ENCODE data around the gene ZMIZ1. TPM values are rescaled to one million over a fixed set of nuclear protein-coding genes. Genes with fewer than 3 reads are reported as not detected.

ZMIZ1 gene
- total RNA-seq, 1 donor from 2014 or later: 67.6 TPM

- Mint-ChIP-seq H3K27ac (no peak overlapping the region), H3K4me3 (no peak overlapping the region), H3K9me3 (no peaks in the 10 kb centered on the region), H3K36me3 (ENCODE audit: low read depth) (no peaks in the 10 kb centered on the region), H3K27me3 (ENCODE audit: insufficient read depth) (peaks cover 5% of the 10 kb centered on the region), H3K4me1 (ENCODE audit: low read depth) (no peaks in the 10 kb centered on the region)
- intact Hi-C loops (cut with micrococcal nuclease): no loop called here
- DNase-seq (ENCODE audit: low spot score): no peak
Observed at GRCh38 chr10:79179164-79179956, 110.6 kb downstream of the ZMIZ1 start.

- intact Hi-C loops (cut with micrococcal nuclease): no loop called here
Observed at GRCh38 chr10:79179957-79180309, 111.2 kb downstream of the ZMIZ1 start.

DNA sequence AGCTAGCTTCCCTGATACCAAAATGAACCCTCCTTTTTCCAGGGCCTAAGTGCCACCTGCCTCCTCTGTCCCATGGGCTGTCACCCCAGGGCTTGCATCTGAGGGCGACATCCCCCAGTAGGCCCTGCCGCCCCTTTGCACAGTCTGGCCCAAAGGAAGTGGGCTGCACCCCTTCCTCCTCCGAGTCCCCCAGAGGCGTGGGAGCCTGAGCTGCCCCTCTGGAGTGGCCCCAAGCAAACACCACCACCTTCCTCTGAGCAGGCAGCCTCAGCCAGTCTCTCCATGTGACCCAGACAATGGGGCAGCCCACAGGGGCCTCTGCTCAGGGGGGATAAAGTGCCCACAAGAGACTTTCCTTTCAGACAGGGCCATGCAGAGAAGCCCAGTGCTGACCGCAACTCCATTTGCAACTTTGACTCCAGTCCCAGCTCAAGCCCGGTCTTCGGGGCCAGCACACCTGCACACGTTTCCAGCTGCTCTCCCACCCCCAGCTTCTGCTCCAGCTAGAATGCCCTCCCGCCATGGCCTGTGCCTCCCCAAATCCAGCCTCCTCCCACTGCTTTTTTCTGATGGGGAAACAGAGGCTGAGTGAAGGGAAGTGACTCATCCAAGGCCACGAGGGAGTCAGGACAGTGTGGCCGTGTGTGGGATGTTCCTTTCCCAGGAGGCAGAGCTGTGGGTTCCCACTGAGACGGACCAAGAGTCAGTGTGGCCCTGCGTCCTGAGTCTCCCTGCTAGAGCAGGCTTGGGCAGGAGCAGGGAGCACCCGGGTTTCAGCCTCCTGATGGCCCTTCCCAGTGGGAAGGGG is 111.9 kb downstream of the ZMIZ1 start:
- H3K36me3 Mint-ChIP-seq (ENCODE audit: low read depth): no peaks in the 10 kb centered on the region
- peaks cover 5% of the 10 kb centered on the region for H3K27me3 Mint-ChIP-seq (ENCODE audit: insufficient read depth)
- no peak overlapping the region for H3K27ac Mint-ChIP-seq
- no peaks in the 10 kb centered on the region for H3K4me1 Mint-ChIP-seq (ENCODE audit: low read depth)
- no peaks in the 10 kb centered on the region for H3K9me3 Mint-ChIP-seq
- H3K4me3 Mint-ChIP-seq: no peak overlapping the region
- intact Hi-C loops (cut with micrococcal nuclease): no loop called here
- no peak for DNase-seq (ENCODE audit: low spot score)

More at GRCh38 chr10:79179957-79180309, 111.2 kb downstream of the ZMIZ1 start:
- no peaks in the 10 kb centered on the region for H3K36me3 Mint-ChIP-seq (ENCODE audit: low read depth)
- no peaks in the 10 kb centered on the region for H3K4me1 Mint-ChIP-seq (ENCODE audit: low read depth)
- H3K27me3 Mint-ChIP-seq (ENCODE audit: insufficient read depth): peaks cover 5% of the 10 kb centered on the region
- no peak for DNase-seq (ENCODE audit: low spot score)
- no peaks in the 10 kb centered on the region for H3K9me3 Mint-ChIP-seq
- no peak overlapping the region for H3K27ac Mint-ChIP-seq
- H3K4me3 Mint-ChIP-seq: no peak overlapping the region

- H3K36me3 Mint-ChIP-seq (ENCODE audit: low read depth): no peaks in the 10 kb centered on the region
- no peaks in the 10 kb centered on the region for H3K4me1 Mint-ChIP-seq (ENCODE audit: low read depth)
- DNase-seq (ENCODE audit: low spot score): no peak
- no peak overlapping the region for H3K4me3 Mint-ChIP-seq
- H3K27me3 Mint-ChIP-seq (ENCODE audit: insufficient read depth): peaks cover 3% of the 10 kb centered on the region
- no peaks in the 10 kb centered on the region for H3K9me3 Mint-ChIP-seq
- no peak overlapping the region for H3K27ac Mint-ChIP-seq
- intact Hi-C loops (cut with micrococcal nuclease): no loop called here
Observed at GRCh38 chr10:79181227-79181626, 112.5 kb downstream of the ZMIZ1 start.

GRCh38 chr10:79181698-79182521 is 113.1 kb downstream of the ZMIZ1 start:
- peaks cover 3% of the 10 kb centered on the region for H3K27me3 Mint-ChIP-seq (ENCODE audit: insufficient read depth)
- H3K4me1 Mint-ChIP-seq (ENCODE audit: low read depth): no peaks in the 10 kb centered on the region
- H3K27ac Mint-ChIP-seq: no peak overlapping the region
- no peak overlapping the region for H3K4me3 Mint-ChIP-seq
- no peak for DNase-seq (ENCODE audit: low spot score)
- no peaks in the 10 kb centered on the region for H3K36me3 Mint-ChIP-seq (ENCODE audit: low read depth)
- no peaks in the 10 kb centered on the region for H3K9me3 Mint-ChIP-seq
- intact Hi-C loops (cut with micrococcal nuclease): no loop called here

DNA sequence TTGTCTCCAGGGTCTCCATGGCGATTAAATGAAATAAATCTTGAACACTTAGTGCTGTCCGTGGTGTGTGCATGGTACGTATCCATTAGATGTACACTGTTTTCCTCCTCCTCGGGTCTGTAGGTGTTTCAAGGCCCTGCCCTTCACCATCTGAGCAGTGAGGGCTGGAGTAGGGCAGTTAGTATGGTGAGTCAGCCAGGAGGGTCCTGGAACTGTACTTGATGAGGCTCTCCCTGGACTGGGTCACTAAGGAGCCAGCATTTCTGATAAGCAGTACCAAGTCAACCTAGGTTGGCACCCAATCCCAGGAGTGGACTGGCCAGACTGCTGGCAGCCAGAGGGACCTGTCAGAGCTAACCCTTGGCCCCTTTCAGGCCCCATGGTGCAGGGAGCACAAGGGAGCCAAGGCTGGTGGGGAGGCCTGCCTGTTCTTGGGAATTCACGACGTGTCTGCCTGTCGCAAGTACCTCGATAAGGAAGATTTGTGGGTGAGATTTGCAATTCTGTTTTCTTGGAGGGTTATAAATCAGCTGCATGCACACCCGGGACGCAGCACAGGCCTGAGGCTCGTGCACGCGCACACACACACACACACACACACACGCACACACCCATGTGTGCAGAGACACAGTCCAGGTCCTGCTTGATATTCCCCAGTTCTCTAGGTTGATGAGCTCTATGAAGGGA is 114.2 kb downstream of the ZMIZ1 start:
- no peaks in the 10 kb centered on the region for H3K36me3 Mint-ChIP-seq (ENCODE audit: low read depth)
- no peak for DNase-seq (ENCODE audit: low spot score)
- no peaks in the 10 kb centered on the region for H3K9me3 Mint-ChIP-seq
- intact Hi-C loops (cut with micrococcal nuclease): no loop called here
- no peaks in the 10 kb centered on the region for H3K4me1 Mint-ChIP-seq (ENCODE audit: low read depth)
- peaks cover 3% of the 10 kb centered on the region for H3K27me3 Mint-ChIP-seq (ENCODE audit: insufficient read depth)
- H3K4me3 Mint-ChIP-seq: no peak overlapping the region
- H3K27ac Mint-ChIP-seq: no peak overlapping the region

GRCh38 chr10:79183468-79183865 is 114.7 kb downstream of the ZMIZ1 start:
- Mint-ChIP-seq H3K27ac (no peak overlapping the region), H3K4me1 (ENCODE audit: low read depth) (no peaks in the 10 kb centered on the region), H3K9me3 (no peaks in the 10 kb centered on the region), H3K4me3 (no peak overlapping the region), H3K36me3 (ENCODE audit: low read depth) (no peaks in the 10 kb centered on the region), H3K27me3 (ENCODE audit: insufficient read depth) (peaks cover 3% of the 10 kb centered on the region)
- no peak for DNase-seq (ENCODE audit: low spot score)
- intact Hi-C loops (cut with micrococcal nuclease): no loop called here

GRCh38 chr10:79184145-79184625 is 115.4 kb downstream of the ZMIZ1 start:
- DNase-seq (ENCODE audit: low spot score): no peak
- Mint-ChIP-seq H3K4me3 (no peak overlapping the region), H3K9me3 (no peaks in the 10 kb centered on the region), H3K27me3 (ENCODE audit: insufficient read depth) (peaks cover 3% of the 10 kb centered on the region), H3K27ac (no peak overlapping the region), H3K4me1 (ENCODE audit: low read depth) (no peaks in the 10 kb centered on the region), H3K36me3 (ENCODE audit: low read depth) (no peaks in the 10 kb centered on the region)
- intact Hi-C loops (cut with micrococcal nuclease): no loop called here

GRCh38 chr10:79184657-79185056 is 115.9 kb downstream of the ZMIZ1 start:
- intact Hi-C loops (cut with micrococcal nuclease): no loop called here
- Mint-ChIP-seq H3K27me3 (ENCODE audit: insufficient read depth) (peaks cover 3% of the 10 kb centered on the region), H3K4me1 (ENCODE audit: low read depth) (no peaks in the 10 kb centered on the region), H3K27ac (no peak overlapping the region), H3K36me3 (ENCODE audit: low read depth) (no peaks in the 10 kb centered on the region), H3K4me3 (no peak overlapping the region), H3K9me3 (no peaks in the 10 kb centered on the region)
- no peak for DNase-seq (ENCODE audit: low spot score)

- Mint-ChIP-seq H3K4me1 (ENCODE audit: low read depth) (no peaks in the 10 kb centered on the region), H3K27me3 (ENCODE audit: insufficient read depth) (peaks cover 3% of the 10 kb centered on the region), H3K27ac (no peak overlapping the region), H3K9me3 (no peaks in the 10 kb centered on the region), H3K36me3 (ENCODE audit: low read depth) (no peaks in the 10 kb centered on the region), H3K4me3 (no peak overlapping the region)
- intact Hi-C loops (cut with micrococcal nuclease): no loop called here
- no peak for DNase-seq (ENCODE audit: low spot score)
Observed at GRCh38 chr10:79185067-79185774, 116.5 kb downstream of the ZMIZ1 start.

- Mint-ChIP-seq H3K4me1 (ENCODE audit: low read depth) (no peaks in the 10 kb centered on the region), H3K27ac (no peak overlapping the region), H3K9me3 (no peaks in the 10 kb centered on the region), H3K27me3 (ENCODE audit: insufficient read depth) (peaks cover 3% of the 10 kb centered on the region), H3K36me3 (ENCODE audit: low read depth) (no peaks in the 10 kb centered on the region), H3K4me3 (no peak overlapping the region)
- no peak for DNase-seq (ENCODE audit: low spot score)
- intact Hi-C loops (cut with micrococcal nuclease): no loop called here
Observed at GRCh38 chr10:79185796-79186374, 117.1 kb downstream of the ZMIZ1 start.
